Ureter (tissue), 1 donor: ENCODE results near the gene PADI6. TPM values are rescaled to one million over a fixed set of nuclear protein-coding genes. Genes with fewer than 3 reads are reported as not detected.

Source experiments
- DNase-seq: peaks from one replicate; pipeline ENCODE4 v3.0.0-alpha.2; 2020; ENCODE audit warnings: low spot score
- total RNA-seq: library from RNA; stranded (reverse); gene quantifications from one replicate; pipeline ENCODE4 v1.2.4, GENCODE V29; 2023
- donor health status: DM: yes; HTN: yes; CAD: no.

Gene PADI6
- total RNA-seq, 1 donor from 2014 or later, result not detected

GRCh38 chr1:17434016-17434415, 62.0 kb downstream of the PADI6 start:
- DNase-seq, result no peak

GRCh38 chr1:17434601-17435000, 62.6 kb downstream of the PADI6 start:
- no peak for DNase-seq

- no peak for DNase-seq
Measured at GRCh38 chr1:17436380-17437174, 64.6 kb downstream of the PADI6 start.

- DNase-seq, result no peak
Measured at GRCh38 chr1:17437260-17437579, 65.2 kb downstream of the PADI6 start.

DNA sequence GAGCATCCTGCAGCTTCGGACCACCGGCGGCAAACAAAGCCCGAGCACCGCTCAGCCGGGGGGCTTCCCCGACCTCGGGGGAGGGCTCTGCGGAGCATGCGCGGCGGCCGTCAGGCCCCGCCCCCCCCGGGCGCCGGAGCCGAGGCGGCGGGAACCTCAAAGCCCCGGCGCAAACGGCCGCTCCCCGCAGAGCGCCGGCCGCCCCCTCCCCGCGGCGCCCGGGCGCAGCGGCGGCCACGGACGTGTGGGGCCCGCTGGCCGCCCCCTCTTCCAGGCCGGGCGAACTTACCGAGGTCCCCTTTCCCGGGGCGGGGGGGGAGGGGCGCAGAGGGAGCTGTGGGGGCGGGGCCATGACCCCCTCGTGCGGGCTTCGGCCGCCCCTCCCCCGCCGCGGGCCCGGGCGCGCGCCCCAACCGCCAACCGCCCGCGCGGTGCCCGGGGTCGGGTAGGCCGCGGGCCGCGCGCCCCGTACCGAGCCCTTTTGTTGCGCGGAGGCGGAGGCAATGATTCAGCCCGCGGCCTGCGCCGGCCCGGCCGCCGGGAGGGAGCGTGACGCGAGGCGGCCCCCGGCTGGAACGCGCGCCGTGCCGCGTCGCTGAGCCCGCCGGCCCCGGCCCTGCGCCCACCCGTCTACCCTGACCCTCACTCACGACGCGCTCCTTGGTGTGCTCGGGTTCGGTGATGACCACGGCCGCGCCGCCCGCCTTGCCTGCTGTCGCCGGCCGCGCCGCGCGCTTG, 65.8 kb downstream of the PADI6 start:
- DNase-seq, result no peak

DNA sequence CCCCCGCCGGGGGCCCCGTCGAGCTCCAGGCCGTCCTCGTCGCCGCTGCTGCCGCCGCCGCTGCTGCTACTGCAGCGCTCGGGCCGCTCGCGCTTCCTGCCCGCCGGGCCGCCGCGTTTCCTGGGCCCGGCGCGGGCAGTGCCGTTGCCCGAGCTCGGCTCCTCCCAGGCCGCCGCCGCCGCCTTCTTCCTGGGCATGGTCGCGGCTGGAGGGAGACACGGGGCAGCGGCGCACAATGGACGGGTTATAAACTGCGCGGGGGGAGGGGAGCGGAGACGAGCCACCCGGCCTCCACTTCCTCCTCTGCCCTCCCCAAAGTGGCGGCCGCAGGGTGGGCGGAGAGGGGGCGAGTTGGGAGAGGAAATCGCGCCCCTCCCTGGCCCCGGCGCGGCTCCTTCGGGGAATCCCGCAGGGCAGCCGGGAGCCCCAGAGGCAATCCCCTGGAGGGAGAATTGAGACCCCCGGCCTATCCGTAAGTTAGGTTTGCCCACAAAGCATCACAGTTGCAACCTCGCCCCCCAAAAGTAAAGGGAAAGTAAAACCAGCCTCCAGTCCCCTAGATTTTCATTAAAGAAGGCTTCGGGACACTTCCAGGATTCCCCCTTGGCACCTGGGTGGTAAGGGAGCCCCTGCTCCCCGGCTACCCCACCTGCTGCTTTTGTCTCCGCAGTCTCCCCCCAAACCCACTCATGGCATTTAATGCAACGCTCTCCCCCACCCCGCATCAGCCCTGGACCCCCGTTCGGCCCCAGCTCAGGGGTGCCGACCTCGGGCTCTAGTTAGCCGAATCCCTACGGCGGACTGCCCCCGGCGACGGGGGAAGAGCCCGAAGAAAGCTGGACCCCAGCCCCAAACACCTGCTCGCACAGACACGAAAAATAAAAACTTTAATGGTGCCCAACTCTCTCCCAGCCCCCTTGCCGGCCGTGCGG, 66.6 kb downstream of the PADI6 start:
- peak; percentile 76 for DNase-seq

- DNase-seq, result peak; percentile 62
Measured at GRCh38 chr1:17439250-17440073, 67.5 kb downstream of the PADI6 start, which contains the start of gene RCC2. TSS of gene RCC2 (minus strand) at chr1:17439677. CDS start at chr1:17438514, 1,163 bp downstream.

DNA sequence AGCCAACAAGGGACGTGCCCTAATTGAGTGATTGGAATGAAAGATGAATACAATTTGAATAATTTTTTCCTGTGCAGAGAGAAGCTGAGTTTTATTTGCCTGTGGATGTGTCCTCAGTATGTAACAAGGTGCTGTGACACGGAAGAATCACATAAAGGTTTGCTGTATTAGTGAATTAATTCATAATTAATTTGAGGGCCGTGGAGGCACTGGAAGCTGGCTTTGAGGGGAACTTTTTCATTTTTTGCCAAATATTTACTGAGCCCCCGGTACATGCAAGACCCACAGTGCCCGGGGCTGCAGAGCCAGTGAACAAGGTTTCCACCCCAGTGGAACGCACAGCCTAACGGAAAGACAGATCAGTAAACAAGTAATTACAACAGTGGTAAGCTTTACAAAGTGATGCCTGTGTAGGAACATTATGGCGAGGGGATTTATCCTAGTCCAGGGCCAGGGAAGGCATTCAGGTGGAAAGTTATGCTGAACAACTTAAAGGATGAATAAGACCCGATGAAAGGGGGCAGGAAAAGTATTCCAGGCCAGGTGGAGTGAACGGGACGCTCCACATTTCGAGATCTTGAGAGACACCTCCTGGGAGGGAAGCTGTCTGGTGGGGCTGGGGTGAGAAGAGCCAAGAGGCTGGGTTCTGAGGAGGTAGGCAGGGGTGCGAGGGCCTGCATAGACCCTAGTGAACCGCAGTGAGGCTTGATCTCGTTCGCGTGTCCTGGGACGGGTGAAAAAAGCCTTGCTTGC, 68.3 kb downstream of the PADI6 start:
- DNase-seq, result no peak

DNA sequence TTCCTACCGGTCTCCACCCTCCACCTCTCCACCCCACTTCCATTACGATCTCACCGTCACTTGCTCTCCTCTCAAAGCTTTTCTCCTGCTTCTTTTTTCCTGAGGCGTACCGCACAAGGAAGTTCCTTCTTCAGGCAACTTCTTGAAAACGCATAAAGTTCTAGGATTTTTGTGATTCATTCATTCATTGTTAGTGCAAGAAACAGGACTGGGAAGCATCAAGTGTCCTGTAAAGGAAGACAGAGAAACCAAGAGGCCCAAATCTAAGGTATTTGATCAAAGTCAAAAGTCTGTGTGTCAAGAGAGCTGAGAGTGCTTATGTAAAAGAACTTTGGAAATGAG, 68.8 kb downstream of the PADI6 start:
- DNase-seq, result no peak

DNA sequence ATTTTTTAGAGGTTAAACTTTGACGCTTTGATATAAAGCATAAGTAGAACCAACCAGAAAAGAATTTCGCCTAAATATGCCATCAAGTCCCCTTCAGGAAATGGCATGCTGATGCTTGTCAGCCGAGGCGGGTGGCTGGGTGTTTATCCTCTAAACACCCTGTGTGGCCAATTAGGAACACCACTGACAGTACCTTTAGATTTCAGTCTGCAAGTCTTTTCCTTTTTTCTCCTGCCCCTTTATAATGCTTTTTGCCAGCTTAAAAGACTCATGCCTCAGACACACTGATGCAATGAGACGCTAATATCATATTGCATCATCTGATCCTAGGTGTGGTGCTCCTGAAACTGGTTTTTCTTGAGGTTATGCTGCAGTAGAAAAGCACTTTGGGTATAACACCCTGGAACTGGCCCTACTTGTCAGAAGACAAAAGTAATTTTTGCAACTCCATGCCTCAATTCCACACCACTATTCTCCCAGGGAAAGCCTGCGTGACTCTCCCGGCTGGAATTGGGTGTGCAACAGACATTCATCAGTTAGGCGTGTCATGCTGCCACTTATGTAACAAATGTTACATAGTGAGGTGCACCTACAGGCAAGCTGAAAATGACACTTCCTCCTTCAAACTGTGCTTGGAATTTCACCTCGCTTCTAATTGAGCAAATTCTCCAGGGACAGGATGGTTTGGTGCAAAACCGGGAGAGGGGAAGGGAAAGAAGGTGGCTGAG, 69.4 kb downstream of the PADI6 start:
- no peak for DNase-seq

GRCh38 chr1:17441993-17442357, 70.0 kb downstream of the PADI6 start:
- DNase-seq, result no peak

DNA sequence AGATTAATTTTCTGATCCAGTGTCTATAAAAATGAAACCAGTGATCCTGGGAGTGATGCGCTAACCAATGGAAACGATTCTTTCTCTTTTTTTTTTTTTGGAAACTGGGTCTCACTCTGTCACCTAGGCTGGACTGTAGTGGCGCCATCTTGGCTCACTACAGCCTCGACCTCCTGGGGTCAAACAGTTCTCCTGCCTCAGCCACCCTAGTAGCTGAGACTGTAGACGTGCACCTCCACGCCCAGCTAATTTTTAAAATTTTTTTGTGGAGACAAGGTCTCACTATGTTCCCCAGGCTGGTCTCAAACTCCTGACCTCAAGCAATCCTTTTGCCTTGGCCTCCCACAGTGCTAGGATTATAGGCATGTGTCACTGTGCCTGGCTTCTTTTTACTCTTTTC, 70.8 kb downstream of the PADI6 start:
- DNase-seq, result no peak

GRCh38 chr1:17447501-17447992, 75.6 kb downstream of the PADI6 start:
- no peak for DNase-seq

Other genes starting within 250 kb of the PADI6 start
- gene PADI1, start 167.1 kb upstream of the PADI6 start, total RNA-seq, result 0.86 TPM
- 65.3 TPM for gene PADI3, start 123.1 kb upstream of the PADI6 start, total RNA-seq
- 0.23 TPM for gene PADI4, start 64.0 kb upstream of the PADI6 start, total RNA-seq
- 85.2 TPM for gene RCC2, start 67.5 kb downstream of the PADI6 start, total RNA-seq
- gene ARHGEF10L, start 167.5 kb downstream of the PADI6 start, total RNA-seq, result 166 TPM